Measurements from ENCODE around the gene DHRS12.

Gene DHRS12

DNA sequence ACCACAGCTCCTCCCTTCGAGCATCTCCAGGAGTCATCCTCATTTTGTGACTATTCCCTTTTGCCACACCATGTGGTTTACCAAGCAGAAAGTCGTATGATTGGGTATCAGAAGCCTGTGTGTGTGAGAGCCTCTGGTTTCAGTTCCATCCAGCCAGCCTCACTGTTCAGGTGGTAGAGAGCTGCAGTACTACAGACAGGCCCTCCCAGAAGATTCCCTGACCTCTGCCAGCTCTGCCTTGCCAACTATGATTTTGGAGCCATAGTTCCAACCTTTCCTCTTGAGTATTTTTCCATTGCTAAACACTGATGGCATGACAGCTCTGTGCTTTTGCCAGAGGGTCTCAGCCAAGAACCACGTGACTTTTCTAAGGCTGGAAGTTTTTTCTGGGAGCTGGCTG lies 82.5 kb downstream of the DHRS12 start:
- DNase-seq = no peak

DNA sequence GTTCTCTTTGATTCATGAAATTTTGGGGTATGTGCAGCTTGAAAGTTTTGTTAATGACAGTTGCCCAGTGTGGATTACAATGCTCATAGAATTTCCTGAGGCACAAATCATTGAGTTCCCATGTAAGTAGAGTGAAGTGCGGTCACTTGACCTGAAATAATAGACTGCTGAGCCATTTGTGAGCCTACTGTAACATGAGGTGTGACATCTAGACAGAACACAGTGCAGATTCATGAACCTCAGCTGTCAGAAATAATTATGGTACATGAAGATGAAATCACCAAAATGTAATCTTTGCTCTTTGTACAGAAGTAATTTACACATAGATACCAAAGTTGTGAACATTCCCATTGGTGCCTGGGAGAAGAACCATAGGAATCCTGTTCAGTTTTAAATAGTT lies 84.6 kb downstream of the DHRS12 start:
- no peak for DNase-seq
